HEK293T (cell line): ENCODE data around the gene GMDS.

Experiments
- CTCF ChIA-PET: fragments of 350-600 bp; formaldehyde crosslinking; extraction: SDS; loops from one replicate; lab custom pipeline; 2021; ENCODE audit warnings: antibody characterized with exemption, inconsistent platforms; lab: Yijun Ruan, JAX
- POLR2A ChIA-PET: fragments of 350-600 bp; formaldehyde crosslinking; extraction: SDS; loops from one replicate; lab custom pipeline; 2020; ENCODE audit warnings: antibody characterized with exemption, inconsistent platforms; lab: Yijun Ruan, JAX
- DNase-seq: peaks from one replicate; pipeline ENCODE4 v3.0.0; 2012; ENCODE audit warnings: mixed read lengths; ENCODE audit errors: extremely low spot score
- ARNT ChIP-seq: fragments of 450-650 bp; IDR thresholded peaks from 2 replicates; pipeline ENCODE4 v1.6.1; 2017; ENCODE audit warnings: mild to moderate bottlenecking
- BHLHE40 ChIP-seq: fragments of 450-650 bp; IDR thresholded peaks from 2 replicates; pipeline ENCODE4 v1.6.1; 2016; ENCODE audit warnings: mild to moderate bottlenecking, moderate library complexity, borderline replicate concordance
- CTBP1 ChIP-seq: fragments of 450-650 bp; IDR thresholded peaks from 2 replicates; pipeline ENCODE4 v1.6.1; 2016; ENCODE audit warnings: borderline replicate concordance
- ELF4 ChIP-seq: fragments of 450-650 bp; IDR thresholded peaks from 2 replicates; pipeline ENCODE4 v1.6.1; 2017; ENCODE audit warnings: antibody characterized with exemption
- FOXA1 ChIP-seq: fragments of 450-650 bp; IDR thresholded peaks from 2 replicates; pipeline ENCODE4 v1.6.1; 2016; ENCODE audit warnings: mild to moderate bottlenecking
- FOXK2 ChIP-seq: fragments of 450-650 bp; IDR thresholded peaks from 2 replicates; pipeline ENCODE4 v1.6.1; 2016; ENCODE audit warnings: mild to moderate bottlenecking
- FOXM1 ChIP-seq: fragments of 450-650 bp; IDR thresholded peaks from 2 replicates; pipeline ENCODE4 v1.6.1; 2017; ENCODE audit warnings: mild to moderate bottlenecking, borderline replicate concordance
- HDGF ChIP-seq: fragments of 450-650 bp; IDR thresholded peaks from 2 replicates; pipeline ENCODE4 v1.6.1; 2017; ENCODE audit warnings: antibody characterized with exemption, borderline replicate concordance
- L3MBTL2 ChIP-seq: fragments of 450-650 bp; conservative IDR thresholded peaks from 2 replicates; pipeline ENCODE4 v1.6.1; 2016; ENCODE audit warnings: mild to moderate bottlenecking
- LEF1 ChIP-seq: fragments of 450-650 bp; IDR thresholded peaks from 2 replicates; pipeline ENCODE4 v1.6.1; 2017; ENCODE audit warnings: mild to moderate bottlenecking, borderline replicate concordance
- NFRKB ChIP-seq: fragments of 450-650 bp; IDR thresholded peaks from 2 replicates; pipeline ENCODE4 v1.6.1; 2016; ENCODE audit warnings: mild to moderate bottlenecking, moderate library complexity
- SP1 ChIP-seq: fragments of 450-650 bp; IDR thresholded peaks from 2 replicates; pipeline ENCODE4 v1.6.1; 2017
- SUZ12 ChIP-seq: fragments of 450-650 bp; IDR thresholded peaks from 2 replicates; pipeline ENCODE4 v1.6.1; 2016; ENCODE audit warnings: mild to moderate bottlenecking
- TARDBP ChIP-seq: fragments of 450-650 bp; IDR thresholded peaks from 2 replicates; pipeline ENCODE4 v1.6.1; 2016
- ZNF384 ChIP-seq: fragments of 450-650 bp; IDR thresholded peaks from 2 replicates; pipeline ENCODE4 v1.6.1; 2016
- TF ChIP-seq, protein P1 (sequence below): fragments of 450-650 bp; IDR thresholded peaks from 2 replicates; pipeline ENCODE4 v1.6.1; 2016

The GMDS gene

GRCh38 chr6:1949538-1949937, 295.9 kb downstream of the GMDS start:
- ChIA-PET CTCF (no interaction called here), POLR2A (no interaction called here)
- TF ChIP-seq FOXK2 = no peak
- TF ChIP-seq HDGF = no peak
- TF ChIP-seq SUZ12 = no peak
- TF ChIP-seq FOXA1 = no peak
- no peak for TF ChIP-seq ELF4
- no peak for TF ChIP-seq LEF1
- no peak for TF ChIP-seq BHLHE40
- no peak for TF ChIP-seq ZNF384
- no peak for TF ChIP-seq ARNT
- no peak for TF ChIP-seq L3MBTL2
- TF ChIP-seq, protein P1, sequence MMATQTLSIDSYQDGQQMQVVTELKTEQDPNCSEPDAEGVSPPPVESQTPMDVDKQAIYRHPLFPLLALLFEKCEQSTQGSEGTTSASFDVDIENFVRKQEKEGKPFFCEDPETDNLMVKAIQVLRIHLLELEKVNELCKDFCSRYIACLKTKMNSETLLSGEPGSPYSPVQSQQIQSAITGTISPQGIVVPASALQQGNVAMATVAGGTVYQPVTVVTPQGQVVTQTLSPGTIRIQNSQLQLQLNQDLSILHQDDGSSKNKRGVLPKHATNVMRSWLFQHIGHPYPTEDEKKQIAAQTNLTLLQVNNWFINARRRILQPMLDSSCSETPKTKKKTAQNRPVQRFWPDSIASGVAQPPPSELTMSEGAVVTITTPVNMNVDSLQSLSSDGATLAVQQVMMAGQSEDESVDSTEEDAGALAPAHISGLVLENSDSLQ = no peak
- no peak for TF ChIP-seq SP1
- TF ChIP-seq TARDBP = no peak
- DNase-seq = no peak

DNA sequence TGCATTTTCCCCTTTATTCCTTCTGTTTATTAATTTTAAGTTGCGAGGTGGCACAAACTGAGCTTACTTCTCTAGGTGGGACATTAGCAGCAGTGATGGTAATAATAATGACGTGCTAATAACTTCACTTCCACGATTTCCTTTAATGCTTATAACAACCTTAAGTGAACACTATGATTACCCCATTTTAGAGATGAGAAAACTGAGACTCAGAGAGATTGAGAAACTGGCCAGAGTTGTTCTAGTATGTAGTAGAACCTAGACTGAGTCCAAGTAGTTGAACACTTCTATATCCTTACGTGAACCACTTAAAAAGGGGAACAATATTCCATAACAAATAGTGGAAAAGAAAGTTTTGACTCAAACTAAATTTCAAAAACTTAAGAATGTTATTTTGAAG, 297.5 kb downstream of the GMDS start:
- no peak for TF ChIP-seq CTBP1
- TF ChIP-seq ZNF384 = no peak
- TF ChIP-seq NFRKB = no peak
- no peak for TF ChIP-seq LEF1
- TF ChIP-seq, protein P1 = no peak
- TF ChIP-seq ARNT = no peak
- no peak for TF ChIP-seq L3MBTL2
- no peak for TF ChIP-seq BHLHE40
- TF ChIP-seq SUZ12 = no peak
- ChIA-PET POLR2A (no interaction called here), CTCF (no interaction called here)
- DNase-seq = no peak

DNA sequence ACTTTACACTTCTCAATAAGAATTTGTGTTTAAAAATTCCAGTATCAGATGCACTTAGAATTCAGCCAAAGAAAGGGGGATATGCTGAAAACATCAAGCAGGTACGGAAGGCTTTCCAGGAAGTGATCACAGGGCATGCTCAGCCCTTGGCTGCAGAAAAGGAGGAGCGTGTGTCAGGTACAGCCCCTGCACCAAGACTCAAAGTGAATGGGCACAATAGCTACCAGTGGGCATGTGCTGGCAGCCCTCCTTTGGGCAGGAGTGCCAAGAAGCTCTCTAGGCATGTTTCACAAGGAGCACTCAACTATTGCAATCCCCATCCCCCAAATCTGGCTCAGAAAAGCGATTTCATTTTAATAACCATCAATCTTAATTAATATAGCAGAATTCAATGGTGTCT, 298.8 kb downstream of the GMDS start:
- POLR2A ChIA-PET = no interaction called here
- CTCF ChIA-PET = no interaction called here
- no peak for DNase-seq
- TF ChIP-seq, protein P1 = no peak
- TF ChIP-seq ELF4 (no peak), BHLHE40 (no peak), L3MBTL2 (no peak), SUZ12 (no peak), LEF1 (no peak), TARDBP (no peak), FOXA1 (no peak), CTBP1 (no peak), HDGF (no peak), NFRKB (no peak), ARNT (no peak), FOXK2 (no peak), FOXM1 (no peak)

GRCh38 chr6:1945235-1945832, 300.1 kb downstream of the GMDS start:
- ChIA-PET CTCF (no interaction called here), POLR2A (no interaction called here)
- TF ChIP-seq HDGF = no peak
- no peak for TF ChIP-seq ARNT
- TF ChIP-seq FOXA1 = no peak
- TF ChIP-seq ZNF384 = no peak
- no peak for TF ChIP-seq LEF1
- TF ChIP-seq FOXK2 = no peak
- no peak for TF ChIP-seq CTBP1
- no peak for TF ChIP-seq TARDBP
- no peak for TF ChIP-seq ELF4
- TF ChIP-seq NFRKB = no peak
- TF ChIP-seq, protein P1 = no peak
- DNase-seq = no peak

DNA sequence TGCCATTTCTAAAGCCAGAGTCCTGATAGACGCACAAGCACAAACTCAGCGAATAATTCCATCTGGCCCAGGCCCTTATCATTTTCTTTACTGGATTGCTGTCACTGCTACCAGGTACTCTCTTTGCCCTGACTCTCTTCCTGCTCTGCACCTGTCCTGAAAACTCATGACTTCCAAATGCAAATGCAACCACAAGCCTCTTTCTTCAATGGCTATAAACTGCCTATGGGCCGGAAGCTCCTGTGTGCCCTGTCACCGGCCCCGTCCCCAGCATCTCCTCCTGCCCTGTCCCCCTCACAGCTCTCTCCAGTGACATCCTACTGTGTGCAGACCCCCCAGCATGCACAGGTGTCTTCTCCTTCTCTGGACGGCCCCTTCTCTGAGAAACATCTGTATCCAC, 302.6 kb downstream of the GMDS start:
- DNase-seq = no peak
- CTCF ChIA-PET = no interaction called here
- TF ChIP-seq ARNT (no peak), FOXK2 (no peak), HDGF (no peak), CTBP1 (no peak), ZNF384 (no peak), L3MBTL2 (no peak), SP1 (no peak), FOXM1 (no peak), NFRKB (no peak)
- POLR2A ChIA-PET = no interaction called here

DNA sequence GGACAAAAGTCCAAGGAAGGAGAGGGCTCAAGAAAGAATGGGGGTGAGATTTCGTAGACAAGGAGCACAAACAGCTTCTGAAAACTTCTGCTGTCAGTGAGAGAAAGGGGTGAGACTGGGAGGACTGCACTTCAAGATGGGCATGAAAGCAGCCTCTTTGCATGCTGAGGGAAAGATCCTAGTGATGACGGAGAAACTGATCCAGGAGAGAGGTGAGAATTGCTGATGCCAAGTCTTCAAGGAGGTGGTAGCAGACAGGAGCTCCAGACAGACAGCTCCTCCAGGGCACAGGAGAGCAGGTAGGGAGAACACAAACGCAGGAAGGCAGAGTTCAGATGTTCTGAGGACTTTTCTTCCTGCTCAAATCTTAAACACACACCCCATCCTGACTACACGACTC, 303.9 kb downstream of the GMDS start:
- ChIA-PET POLR2A (no interaction called here), CTCF (no interaction called here)
- TF ChIP-seq NFRKB = no peak
- no peak for TF ChIP-seq SUZ12
- TF ChIP-seq ELF4 = no peak
- no peak for TF ChIP-seq L3MBTL2
- TF ChIP-seq ARNT = no peak
- no peak for TF ChIP-seq HDGF
- no peak for TF ChIP-seq ZNF384
- TF ChIP-seq, protein P1 = no peak
- no peak for DNase-seq
